Osteocyte (in vitro differentiated cells): ENCODE measurements around the gene PIEZO1. TPM values are rescaled to one million over a fixed set of nuclear protein-coding genes. Genes with fewer than 3 reads are reported as not detected.

Experiments
- DNase-seq: peaks from one replicate; pipeline ENCODE4 v3.0.0; 2021; ENCODE audit warnings: mixed read lengths; ENCODE audit not compliant: unreplicated experiment; ENCODE audit errors: extremely low spot score
- H3K27ac Mint-ChIP-seq: one replicate; pipeline ENCODE4 v1.8.0; 2021; ENCODE audit warnings: mild to moderate bottlenecking, mixed read lengths; ENCODE audit not compliant: unreplicated experiment
- H3K27me3 Mint-ChIP-seq: one replicate; pipeline ENCODE4 v1.8.0; 2021; ENCODE audit warnings: mixed read lengths; ENCODE audit not compliant: unreplicated experiment
- H3K36me3 Mint-ChIP-seq: one replicate; pipeline ENCODE4 v1.8.0; 2021; ENCODE audit warnings: mixed read lengths; ENCODE audit not compliant: unreplicated experiment
- H3K4me1 Mint-ChIP-seq: one replicate; pipeline ENCODE4 v1.8.0; 2021; ENCODE audit warnings: mixed read lengths; ENCODE audit not compliant: unreplicated experiment
- H3K4me3 Mint-ChIP-seq: one replicate; pipeline ENCODE4 v1.8.0; 2021; ENCODE audit warnings: mild to moderate bottlenecking, moderate library complexity, mixed read lengths; ENCODE audit not compliant: unreplicated experiment
- H3K9me3 Mint-ChIP-seq: one replicate; pipeline ENCODE4 v1.8.0; 2021; ENCODE audit warnings: mixed read lengths; ENCODE audit not compliant: unreplicated experiment
- CTCF ChIP-seq: fragments of 200-600 bp; sonication (generic); IDR thresholded peaks from 2 replicates; pipeline ENCODE4 v1.5.0; 2021; ENCODE audit warnings: antibody characterized with exemption, mild to moderate bottlenecking, moderate library complexity
- microRNA-seq: library from miRNA; unstranded; fragments of <30 nt; microRNA quantifications from one replicate; pipeline ENCODE4 v1.1.0, GENCODE V29; 2020; ENCODE audit not compliant: unreplicated experiment
- total RNA-seq: library from RNA; stranded (reverse); gene quantifications from 2 replicates; pipeline ENCODE4 v1.2.1, GENCODE V29; 2021

Gene PIEZO1
- total RNA-seq, 1 donor from 2014 or later: 165 TPM

GRCh38 chr16:88665570-88665969 is 119.5 kb downstream of the PIEZO1 start:
- no peak overlapping the region for H3K27ac Mint-ChIP-seq
- no peaks in the 10 kb centered on the region for H3K36me3 Mint-ChIP-seq
- H3K4me1 Mint-ChIP-seq: peaks cover 18% of the 10 kb centered on the region
- no peak overlapping the region for H3K4me3 Mint-ChIP-seq
- no peaks in the 10 kb centered on the region for H3K9me3 Mint-ChIP-seq
- DNase-seq: no peak
- H3K27me3 Mint-ChIP-seq: no peaks in the 10 kb centered on the region
- TF ChIP-seq CTCF: no peak

Small RNAs within 50 kb of the gene (microRNA-seq; reads per million reads assigned to microRNA genes)
- not detected for gene MIR4722

Other genes starting within 250 kb of the PIEZO1 start
- 49.8 and 50.2 TPM in 2 replicates for gene ZC3H18, start 214.8 kb downstream of the PIEZO1 start, total RNA-seq
- not detected in 2 replicates for gene IL17C, start 146.6 kb downstream of the PIEZO1 start, total RNA-seq
- gene CYBA, start 134.2 kb downstream of the PIEZO1 start, total RNA-seq: 51.4 and 51.8 TPM in 2 replicates
- gene MVD, start 122.1 kb downstream of the PIEZO1 start, total RNA-seq: 28.8 and 32.8 TPM in 2 replicates
- not detected in 2 replicates for gene SNAI3, start 98.7 kb downstream of the PIEZO1 start, total RNA-seq
- gene RNF166, start 78.8 kb downstream of the PIEZO1 start, total RNA-seq: 17.2 and 19.3 TPM in 2 replicates
- gene CTU2, start 78.7 kb downstream of the PIEZO1 start, total RNA-seq: 20.6 and 21.2 TPM in 2 replicates
- gene CDT1, start 18.6 kb upstream of the PIEZO1 start, total RNA-seq: 5.6 and 6.6 TPM in 2 replicates
- 77.1 and 83.9 TPM in 2 replicates for gene APRT, start 26.7 kb upstream of the PIEZO1 start, total RNA-seq
- gene GALNS, start 71.7 kb upstream of the PIEZO1 start, total RNA-seq: 47.0 and 51.5 TPM in 2 replicates
- 71.7 and 74.0 TPM in 2 replicates for gene TRAPPC2L, start 71.9 kb upstream of the PIEZO1 start, total RNA-seq
- gene PABPN1L, start 81.4 kb upstream of the PIEZO1 start, total RNA-seq: not detected in 2 replicates
- gene CBFA2T3, start 192.0 kb upstream of the PIEZO1 start, total RNA-seq: not detected in 2 replicates